NCI-H2081 treated with DMSO at 0.1 percent for 48 hours (cell line): ENCODE data around the gene MRPL17.

Source experiments
- DNase-seq: peaks from one replicate; lab custom pipeline; 2025; lab: John Stamatoyannopoulos, UW

MRPL17 gene

DNA sequence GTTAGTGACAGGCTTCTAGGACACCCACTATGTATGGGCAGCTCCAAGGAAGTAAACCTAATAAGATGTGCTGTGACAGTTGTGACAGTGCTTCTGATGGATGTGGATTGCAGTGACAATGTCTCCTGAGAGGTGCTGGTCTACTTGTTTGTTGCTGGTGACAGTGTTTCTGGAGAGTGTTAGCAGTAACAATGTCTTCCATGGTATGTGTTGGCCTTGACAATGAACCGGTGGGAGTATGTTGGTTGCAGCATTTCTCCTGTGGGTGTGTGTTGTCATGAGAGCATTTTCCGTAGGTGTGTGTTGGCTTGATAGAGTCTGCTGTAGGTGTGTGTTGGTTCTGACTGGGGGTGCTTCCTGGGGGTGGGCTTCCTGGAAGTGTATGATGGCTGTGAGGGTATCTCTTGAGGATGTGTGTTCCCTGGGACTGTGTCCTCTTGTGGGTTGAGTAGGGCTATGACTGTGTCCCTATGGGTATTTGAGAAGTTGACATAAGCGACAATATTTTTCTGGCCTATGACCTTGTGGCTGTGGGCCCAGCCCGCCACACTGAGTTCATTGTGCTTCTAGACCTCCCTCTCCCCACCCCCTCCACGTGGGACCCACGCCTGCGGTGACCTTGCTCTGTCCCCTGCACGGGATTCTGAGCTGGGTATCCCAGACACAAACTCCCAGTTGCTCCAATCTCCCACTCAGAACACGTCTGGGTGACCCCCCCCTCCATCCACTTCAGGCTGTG is 28.7 kb downstream of the MRPL17 start:
- no peak for DNase-seq

DNA sequence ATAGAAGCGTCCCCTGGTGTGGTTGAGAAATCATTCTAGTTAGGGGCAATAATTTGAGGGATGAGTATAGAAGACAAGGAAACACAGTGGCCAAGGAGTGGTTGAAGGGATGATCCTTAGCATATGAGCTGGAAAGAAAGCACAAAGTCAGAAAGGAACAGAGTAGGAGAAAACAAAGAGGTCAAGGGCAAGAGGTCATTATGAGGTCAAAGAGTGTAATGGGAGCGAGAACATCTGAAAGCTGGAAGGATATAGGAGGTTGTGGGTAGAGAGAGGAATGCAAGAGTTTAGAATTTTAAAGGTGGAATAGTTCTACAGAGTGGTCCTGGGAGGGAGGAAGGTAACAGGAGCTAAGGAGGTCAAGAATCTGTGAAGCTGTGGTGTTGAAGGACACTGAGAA is 29.5 kb downstream of the MRPL17 start:
- no peak for DNase-seq

- no peak for DNase-seq
Measured at GRCh38 chr11:6653097-6653496, 30.0 kb downstream of the MRPL17 start.

- DNase-seq: no peak
Measured at GRCh38 chr11:6652182-6652581, 31.0 kb downstream of the MRPL17 start.

DNA sequence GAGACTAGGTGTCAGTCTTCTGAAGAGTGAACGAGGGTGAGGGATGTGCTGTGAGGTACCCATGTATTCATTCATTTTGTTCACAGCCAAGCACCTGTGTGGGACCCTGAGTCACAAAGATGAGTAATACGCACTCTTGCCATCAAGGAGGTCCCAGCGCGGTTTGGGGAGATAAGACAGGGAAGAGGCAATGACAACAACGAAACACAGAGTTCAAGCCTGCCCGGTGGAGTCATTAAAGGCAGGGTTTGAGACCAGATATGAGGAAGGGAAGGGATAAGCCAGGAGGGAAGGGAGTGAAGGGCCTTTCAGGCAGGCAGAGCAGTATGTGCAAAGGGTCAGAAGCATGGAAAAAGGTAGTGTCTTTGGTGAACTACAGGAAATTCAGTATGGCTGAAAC is 32.2 kb downstream of the MRPL17 start:
- DNase-seq: no peak

DNA sequence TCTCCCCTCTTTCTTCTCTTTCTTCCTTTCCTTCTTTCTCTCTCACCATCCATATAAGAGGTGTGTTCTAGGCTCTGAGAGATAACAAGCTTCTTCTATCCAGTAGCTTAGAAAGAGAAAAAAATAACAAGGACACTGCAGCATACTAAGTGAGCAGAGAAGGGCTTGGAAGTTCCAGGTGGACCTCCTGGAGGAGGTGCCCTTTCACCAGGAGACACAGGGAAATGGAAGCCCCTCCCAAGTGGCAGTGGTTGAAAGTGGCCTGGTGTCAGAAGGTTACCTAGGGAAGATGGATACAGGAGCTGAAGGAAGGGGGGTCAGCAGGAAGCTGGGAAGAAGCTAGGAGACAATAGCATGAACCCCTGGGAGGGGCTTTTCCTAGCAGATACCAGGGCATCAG is 33.0 kb downstream of the MRPL17 start:
- no peak for DNase-seq

DNA sequence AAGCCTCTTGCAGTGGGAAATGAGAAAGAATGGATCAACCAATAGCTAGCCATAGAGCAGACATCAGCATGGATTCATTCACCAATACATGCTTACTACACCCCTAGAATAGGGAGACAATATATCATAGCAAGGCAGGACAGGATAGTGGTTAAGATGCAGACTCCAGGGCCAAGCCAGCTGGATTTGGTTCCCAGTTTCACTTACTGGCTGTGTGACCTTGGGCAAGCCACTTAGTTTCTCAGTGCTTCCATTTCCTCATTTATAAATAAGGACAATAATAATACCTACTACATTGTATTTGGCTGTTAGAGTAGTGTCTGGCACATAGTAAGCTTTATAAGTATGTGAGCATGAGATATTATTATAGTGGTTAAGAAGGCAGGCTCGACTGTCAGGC is 34.6 kb downstream of the MRPL17 start:
- DNase-seq: no peak

GRCh38 chr11:6647836-6648235 is 35.3 kb downstream of the MRPL17 start:
- no peak for DNase-seq

DNA sequence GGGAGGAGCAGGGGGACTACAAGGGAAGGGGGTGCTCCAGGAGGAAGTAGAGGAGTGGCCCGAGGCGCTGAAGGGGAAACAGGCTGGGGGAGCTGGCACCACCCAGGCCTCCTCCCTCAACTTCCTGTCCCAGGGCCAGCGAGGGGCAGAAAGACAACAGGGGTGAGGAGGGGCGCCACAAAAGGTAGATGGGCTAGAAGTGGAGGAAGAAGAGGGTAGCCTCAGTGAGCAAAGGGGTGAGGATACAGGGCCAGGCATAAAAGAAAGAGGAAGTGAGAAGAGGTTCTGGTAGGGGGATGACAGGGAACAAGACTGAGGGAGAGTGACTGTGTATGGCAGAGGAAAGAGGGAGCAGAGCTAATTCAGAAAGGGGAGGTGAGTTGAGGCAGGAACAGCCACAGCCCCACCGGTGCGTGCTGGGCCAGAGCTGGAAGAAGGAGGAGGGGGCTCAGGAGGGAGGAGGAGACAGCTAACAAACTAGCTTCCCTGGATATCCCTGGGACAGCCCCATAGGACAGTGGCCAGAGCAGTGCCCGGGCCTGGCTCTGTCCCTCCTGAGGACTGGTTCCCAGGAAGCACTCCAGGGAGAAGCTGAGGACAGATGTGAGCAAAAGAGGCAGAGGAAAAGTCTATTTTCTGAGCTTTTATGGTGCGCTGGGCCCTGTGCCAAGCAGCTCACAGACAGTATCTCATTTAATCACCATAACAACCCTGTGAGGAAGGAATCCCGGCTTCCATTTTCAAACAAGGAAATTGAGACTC is 36.0 kb downstream of the MRPL17 start:
- DNase-seq: no peak

GRCh38 chr11:6646576-6646917 is 36.6 kb downstream of the MRPL17 start:
- DNase-seq: no peak

GRCh38 chr11:6646071-6646470 is 37.1 kb downstream of the MRPL17 start:
- no peak for DNase-seq

DNA sequence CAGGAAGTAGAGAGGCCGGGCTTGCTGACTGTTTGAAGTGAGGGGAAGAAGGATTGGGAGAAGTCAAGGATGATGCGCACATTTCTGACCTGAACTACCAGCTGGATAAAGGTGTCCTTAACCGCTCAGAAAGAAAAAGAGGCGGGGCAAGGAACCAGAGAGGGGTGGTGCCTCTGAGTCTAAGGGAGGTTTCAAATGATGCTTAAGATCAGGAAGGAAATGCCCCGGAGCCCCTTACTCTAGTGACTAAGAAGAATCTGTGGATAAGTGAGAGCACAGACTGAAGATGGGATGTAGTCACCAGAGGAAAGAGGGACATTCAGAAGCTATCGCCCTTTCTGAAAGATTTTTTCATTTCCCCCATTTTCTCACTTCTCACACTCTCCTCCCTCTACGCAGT is 40.2 kb downstream of the MRPL17 start:
- DNase-seq: no peak

- no peak for DNase-seq
Measured at GRCh38 chr11:6640985-6641701, 42.0 kb downstream of the MRPL17 start.

DNA sequence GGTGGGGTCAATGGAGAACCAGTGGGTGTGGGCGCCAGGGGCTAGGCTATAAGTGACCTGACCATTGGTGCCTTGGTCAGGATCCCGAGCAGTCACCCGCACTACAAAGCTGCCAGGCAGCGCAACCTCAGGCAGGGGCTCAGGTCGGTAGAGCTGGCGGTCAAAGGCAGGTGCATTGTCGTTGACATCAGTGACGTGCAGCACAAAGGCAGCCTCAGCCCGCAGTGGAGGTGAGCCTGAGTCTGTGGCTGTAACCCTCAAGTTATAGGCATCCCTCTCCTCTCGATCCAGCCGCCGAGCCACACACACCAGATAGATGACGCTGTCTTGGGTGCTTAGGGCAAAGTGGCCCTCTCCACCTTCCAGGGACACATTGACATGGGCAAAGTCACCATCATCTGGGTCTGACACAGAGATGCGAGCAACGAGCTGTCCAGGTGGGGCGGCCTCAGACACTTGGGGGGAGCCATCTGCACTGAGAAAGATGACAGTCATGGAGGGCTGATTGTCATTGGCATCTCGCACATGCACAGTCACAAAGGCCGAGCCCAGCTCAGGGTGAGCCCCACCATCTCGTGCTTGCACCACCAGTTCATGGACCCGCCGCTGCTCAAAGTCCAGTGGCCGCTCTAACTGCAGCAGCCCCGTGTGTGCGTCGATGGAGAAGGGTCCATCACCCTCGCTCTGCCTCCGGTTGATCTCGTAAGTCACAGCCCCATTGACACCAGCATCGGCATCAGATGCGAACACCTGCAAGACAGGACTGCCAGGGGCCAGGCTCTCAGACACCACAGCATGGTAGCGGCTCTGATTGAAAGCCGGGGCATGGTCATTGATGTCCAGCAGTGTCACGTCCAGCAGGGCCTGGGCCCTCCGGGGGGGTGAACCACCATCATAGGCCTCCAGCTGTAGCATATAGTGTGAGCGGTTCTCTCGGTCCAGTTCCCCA is 42.8 kb downstream of the MRPL17 start:
- no peak for DNase-seq

GRCh38 chr11:6638429-6638828 is 44.7 kb downstream of the MRPL17 start:
- no peak for DNase-seq

DNA sequence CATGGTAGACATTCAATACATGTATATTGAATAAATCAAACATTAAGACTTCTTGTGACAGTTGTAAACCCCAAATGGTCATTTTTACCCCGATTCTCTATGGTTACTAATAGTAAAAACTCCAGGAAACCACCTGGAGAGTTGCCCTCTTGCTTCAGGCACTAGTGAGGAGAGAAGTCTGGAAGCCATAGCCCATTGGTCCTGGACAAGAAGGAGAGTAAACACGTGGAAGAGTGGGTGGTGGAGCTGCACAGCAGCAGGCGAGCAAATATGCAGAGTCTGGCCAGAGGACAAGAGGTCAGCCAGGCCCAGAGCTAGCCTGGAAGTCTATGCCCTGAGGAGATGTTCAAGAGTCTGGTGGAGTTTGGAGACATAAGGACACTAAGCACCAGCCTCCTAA is 45.3 kb downstream of the MRPL17 start:
- no peak for DNase-seq

- no peak for DNase-seq
Measured at GRCh38 chr11:6636480-6636879, 46.7 kb downstream of the MRPL17 start.

DNA sequence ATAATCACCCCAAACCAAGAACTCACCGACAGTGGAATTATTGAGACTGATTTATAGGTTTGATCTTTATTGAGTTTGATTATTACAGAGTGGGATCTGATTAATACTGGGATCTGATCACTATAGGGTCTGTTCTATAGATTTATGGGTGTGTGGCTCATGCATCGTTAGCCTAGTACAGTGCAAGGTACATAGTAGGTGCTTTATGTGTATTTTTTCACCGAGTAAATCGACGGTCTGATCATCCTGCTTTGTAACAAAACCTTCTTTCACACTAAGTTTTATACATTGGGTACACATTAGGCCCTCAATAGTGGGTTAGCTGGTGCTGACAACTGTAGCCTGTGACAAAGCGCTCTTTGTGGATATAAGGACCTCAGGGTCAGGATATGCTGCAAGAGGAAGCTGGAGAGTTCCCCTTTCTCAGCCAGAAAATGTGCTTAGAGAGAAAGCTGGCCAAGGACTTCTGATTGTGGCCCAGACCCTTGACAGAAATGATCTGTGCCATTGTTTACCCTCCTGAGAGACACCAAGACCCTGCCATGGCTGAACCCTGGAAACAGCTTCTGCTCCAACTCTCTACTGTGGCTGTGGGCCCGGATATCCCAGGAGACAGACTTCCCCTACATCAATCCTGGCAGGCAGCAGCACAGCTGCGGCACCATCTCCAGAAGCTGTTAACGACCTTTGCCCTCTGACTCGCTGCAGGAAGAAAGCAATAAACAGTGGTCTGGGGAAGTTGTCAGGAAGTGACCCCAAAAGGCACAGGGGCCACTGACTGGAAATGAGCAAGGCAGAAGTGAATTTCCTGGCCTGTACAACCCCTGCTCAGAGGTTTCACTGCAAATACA is 47.8 kb downstream of the MRPL17 start:
- no peak for DNase-seq

- no peak for DNase-seq
Measured at GRCh38 chr11:6634534-6634933, 48.6 kb downstream of the MRPL17 start.

DNA sequence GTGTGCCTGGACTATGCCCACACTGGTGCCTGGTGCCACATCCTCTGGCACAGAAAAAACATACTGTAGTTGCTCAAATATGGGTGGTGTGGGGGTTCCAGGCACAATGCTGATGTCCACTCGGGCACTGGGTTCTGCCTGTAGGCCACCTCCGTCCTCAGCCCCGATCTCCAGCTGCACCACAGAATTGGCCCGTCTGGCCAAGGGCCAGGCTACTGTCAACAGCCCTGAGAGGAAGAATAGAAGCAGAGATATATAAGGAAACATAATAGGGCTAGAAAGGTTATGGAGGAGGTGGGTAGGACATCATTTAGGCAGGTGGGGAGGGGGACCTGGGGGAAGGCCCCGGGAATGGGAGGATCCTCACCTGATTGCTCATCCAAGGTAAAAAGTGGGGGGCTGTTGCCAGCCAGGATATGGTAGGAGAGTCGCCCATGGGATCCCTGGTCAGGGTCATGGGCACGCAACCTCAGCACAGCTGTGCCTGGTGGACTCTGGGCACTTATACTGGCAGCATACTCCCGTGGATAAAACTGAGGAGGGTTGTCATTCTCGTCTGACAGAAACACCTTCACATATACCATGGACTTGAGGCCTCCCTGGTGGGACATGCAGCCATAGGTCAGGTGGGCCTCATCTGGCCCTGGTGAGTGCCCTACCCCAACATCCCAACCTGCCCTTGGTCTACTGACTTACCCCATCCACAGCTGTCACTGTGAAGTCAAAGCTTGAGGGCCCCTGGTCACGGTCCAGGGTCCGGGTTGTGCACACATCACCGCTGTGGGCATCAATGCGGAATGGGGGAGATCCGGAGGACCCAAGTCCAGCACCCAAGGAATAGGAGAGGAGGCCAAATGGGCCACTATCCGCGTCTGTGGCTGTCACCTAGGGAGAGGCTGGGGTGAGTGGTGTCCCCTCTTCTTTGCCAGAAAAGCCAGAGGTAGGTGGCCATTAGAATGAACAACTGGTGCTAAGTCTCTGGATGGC is 49.4 kb downstream of the MRPL17 start:
- DNase-seq: no peak
